GM21528 (cell line): ENCODE results near the gene WHRN.

Source experiments
- ATAC-seq: cut with Tn5 transposase; IDR thresholded peaks from one replicate; pipeline ENCODE4 v1.9.1; 2021; ENCODE audit warnings: mild to moderate bottlenecking, moderate library complexity; ENCODE audit not compliant: unreplicated experiment, low FRiP score

WHRN gene

DNA sequence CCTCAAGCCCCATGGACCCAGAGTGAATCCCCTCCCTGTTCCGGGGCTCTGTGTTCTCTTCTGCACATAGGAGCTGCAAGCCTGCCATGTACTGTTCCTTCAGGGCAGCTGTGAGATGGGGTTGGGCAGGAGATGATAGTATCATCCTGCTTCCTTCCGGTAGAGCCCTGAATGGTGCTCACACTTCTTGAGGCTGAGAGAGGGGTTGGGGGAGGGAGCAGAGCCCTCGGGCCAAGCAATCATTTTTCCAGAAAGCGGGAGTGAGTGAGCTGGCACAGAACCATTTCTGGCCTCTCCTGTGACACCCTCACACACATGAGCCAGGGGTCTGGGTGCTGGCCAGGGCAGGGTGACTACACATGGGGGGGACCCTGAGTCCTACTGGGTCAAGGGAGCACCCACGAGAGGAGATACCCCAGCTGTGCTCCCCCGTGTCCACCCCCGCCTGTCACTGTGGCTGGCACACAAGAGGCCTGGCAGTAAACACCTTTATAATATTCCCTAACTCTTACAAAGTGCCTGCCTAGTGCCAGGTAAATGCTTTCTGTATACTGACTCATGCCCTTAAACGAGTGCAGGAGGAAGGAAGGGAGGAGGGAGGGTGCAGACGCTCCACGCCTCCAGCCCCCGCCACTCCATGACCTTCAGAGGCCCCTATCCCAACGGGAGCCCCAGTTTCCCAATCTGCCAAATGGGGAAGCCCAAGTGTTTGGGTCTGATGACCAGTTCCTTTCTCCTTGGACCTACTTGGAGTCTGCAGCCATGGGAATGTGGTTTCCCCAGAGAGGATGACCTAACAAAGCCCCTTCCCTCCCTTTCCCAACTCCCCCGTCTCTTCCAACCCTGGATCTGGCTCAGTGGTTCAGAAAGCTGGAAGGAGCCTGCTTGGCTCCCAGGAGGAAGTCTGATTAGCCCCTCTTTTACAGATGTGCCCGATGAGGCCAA, 133.0 kb downstream of the WHRN start:
- peak; percentile 39 for ATAC-seq

- no peak for ATAC-seq
These were observed 133.8 kb downstream of the WHRN start for GRCh38 chr9:114371343-114371944.

DNA sequence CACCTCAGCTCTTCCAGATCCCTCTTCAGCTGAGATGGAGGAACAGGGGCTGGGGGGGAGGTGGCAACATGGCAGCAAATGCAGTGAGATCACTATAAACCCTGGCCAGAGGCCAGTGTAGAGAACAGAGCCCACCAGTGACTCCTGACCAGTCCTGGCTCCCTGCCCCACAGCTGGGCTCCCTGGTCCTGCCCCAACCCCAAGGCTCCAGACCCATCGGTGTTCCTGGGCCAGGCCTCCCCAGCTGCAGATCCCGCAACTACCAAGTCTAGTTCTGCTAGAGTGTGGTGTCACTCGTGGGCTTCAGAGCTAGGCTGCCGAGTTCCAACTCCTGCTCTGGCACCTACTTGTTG, 134.3 kb downstream of the WHRN start:
- no peak for ATAC-seq

DNA sequence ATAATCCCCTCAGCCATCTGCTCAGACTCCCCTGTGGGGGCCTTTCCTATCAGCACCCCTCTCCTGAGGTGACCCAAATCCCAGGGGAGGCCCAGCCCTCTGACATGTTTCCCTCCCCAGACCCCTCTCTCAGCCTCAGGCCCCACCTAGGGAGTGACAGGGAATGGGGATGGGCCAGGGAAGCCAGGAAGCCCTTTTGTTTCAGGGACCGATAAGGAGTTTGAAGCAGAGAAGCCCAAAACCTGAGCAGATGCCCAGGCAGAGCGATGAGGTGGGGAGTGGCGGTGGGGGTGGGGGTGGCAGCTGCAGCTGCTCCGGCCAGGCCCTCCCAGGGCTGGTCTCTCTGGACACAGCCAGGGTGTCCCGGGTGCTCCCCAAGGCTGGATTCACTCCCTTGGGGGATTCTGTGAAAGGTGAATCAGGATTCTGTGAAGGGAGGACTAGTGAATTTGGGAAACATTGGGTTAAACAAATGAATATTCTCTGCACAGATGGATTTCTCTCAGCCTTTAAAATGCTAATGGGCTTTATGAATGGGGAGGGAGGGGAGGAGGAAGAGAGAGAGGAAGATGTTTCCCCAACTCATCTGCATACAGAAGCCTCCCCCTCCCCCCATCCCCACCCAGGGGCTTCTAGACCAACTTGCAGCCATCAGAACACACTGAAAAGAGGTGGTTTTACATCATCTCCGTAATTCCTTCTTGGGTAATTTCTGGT, 134.9 kb downstream of the WHRN start:
- ATAC-seq, result no peak

DNA sequence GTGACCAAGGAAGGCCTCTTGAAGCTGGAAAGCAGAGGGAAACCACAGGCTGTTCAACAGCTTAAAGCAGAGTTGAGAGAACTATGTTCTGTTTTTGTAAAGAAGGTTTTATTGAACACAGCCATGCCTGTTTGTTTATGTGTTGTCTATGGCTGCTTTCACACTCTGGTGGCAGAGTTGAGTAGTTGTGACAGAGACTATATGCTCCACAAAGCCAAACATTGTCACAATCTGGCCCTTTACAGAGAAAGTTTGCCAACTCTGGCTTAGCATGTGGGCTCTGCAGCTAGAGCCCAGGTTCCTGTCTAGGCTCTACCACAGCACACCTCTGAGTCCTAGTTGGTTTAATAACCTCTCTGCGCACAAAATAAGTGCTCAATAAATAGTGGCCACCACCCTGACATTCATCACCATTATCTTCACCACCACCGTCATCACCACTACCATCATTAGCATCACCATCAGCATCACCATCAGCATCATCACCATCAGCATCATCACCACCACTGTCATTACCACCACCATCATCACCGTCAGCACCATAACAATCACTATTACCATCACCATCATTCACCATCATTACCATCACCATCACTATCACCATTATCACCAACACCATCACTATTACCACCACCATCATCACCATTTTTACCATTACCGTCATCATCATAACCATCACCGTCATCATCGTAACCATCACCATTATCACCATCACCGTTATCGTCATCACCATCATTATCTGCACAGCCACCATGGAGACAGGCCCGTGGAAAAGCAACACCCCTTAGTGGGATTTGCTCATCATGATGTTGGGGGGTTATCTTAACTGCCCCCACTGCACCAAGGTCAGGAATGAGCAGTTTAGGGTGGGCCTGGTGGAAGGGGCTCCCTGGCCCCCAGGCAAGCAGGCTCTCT, 135.8 kb downstream of the WHRN start:
- ATAC-seq, result no peak

DNA sequence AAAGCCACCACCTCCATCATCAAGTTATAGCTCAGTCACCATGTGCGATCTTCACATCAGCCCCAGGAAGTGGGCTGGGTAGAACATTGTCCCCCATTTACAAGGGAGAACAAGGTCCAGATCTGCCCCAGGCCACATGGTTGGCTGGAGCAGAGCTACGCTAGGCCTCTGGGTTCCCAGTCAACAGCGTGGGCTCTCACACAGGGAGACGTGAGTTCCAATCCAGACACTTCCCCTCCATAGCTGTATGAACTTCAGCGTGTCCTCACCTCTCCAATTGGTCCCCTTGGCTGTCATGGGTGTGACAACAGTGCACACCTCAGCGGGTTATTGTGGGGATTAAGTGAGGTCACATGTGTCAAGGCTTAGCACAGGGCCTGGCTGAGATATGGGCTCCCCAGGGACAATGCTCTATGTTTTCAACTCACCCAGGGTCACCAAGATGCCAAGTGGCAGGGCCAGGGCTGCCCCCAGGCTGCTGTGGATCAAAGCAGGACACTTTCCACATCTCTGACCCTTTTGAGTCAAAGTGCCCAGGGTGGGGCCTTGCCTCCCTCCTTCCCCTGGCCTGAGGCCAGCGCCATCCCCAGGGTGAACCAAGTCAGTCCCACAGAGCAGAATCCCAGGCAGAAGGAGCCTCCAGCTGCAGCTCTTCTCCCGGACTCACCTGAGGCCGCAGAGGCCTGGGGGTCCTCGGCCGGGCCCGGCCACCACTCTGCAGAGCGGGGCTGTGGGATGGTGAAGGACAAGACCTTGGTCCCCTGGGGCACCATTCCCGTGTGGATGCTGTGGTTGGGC, 137.3 kb downstream of the WHRN start:
- ATAC-seq, result no peak

DNA sequence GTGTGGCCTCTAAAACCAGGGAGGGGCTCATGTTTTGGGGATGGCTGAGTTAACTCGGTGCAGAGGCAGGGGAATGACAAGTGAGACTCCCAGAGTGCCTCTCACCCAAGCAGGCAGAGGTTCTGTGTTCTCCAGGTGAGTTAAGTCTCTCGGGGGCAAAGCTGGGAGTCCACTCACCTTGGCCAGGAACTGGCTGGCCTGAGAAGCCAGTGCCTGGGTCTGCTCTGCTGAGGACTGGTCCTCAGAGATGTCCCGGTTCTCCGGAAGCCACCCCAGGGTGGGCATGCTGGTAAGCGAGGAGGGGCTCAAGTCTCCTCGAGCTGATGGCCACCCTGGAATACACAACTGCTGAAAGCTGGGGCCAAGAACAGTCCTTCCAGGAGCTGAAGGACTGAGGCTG, 137.9 kb downstream of the WHRN start:
- ATAC-seq, result no peak

DNA sequence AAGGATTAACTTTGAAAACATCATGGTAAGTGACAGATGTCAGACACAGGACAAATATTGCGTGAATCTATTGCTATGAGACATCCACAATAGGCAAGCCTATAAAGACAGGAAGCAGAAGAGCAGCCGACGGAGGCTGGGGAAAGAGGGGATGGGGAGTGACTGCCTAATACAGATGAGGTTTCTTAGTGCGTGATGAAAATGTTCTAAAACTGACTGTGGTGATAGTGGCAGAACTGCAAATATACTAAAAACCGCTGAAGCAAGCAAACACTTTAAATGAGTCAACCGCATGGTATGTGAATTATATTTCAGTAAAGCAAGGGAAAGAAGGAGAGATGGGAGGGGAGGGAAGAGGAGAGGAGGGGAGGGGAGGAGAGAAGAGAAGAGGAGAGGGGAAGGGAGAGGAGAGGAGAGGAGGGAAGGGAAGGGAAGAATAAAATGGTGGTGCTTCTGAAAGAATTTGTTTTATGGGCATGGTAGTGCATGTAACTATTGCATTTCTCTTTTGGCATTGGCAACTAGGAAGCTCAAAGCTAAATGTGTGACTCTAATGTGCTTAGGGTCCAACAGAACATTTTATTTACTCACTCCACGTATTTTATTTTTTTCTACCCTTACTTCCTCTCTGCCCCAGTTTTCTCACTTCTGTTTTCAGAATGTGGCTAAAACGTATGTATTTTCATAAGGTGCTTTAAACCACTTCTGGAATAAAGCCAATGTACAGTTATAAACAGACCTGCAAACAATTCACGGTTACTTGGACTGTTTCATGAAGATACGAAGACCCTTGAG, 138.7 kb downstream of the WHRN start:
- ATAC-seq, result no peak

DNA sequence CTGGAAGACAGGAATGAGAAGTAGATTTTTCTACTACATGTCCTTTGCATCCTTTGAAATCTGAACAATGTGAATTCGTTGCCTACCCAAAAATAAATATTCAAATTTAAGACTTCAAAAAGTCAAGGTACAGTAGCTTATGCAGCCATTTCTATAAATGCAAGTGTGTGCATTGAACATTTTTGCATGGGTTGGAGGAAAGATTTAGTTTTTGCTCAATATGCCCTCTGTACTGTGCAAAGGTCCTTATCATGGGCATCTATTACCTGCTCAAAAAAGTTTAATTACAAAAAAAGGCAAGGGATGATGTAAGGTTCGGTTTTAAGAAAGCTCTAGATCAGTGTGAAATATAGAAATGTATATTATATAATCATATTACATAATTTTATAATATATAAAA, 140.1 kb downstream of the WHRN start:
- no peak for ATAC-seq

DNA sequence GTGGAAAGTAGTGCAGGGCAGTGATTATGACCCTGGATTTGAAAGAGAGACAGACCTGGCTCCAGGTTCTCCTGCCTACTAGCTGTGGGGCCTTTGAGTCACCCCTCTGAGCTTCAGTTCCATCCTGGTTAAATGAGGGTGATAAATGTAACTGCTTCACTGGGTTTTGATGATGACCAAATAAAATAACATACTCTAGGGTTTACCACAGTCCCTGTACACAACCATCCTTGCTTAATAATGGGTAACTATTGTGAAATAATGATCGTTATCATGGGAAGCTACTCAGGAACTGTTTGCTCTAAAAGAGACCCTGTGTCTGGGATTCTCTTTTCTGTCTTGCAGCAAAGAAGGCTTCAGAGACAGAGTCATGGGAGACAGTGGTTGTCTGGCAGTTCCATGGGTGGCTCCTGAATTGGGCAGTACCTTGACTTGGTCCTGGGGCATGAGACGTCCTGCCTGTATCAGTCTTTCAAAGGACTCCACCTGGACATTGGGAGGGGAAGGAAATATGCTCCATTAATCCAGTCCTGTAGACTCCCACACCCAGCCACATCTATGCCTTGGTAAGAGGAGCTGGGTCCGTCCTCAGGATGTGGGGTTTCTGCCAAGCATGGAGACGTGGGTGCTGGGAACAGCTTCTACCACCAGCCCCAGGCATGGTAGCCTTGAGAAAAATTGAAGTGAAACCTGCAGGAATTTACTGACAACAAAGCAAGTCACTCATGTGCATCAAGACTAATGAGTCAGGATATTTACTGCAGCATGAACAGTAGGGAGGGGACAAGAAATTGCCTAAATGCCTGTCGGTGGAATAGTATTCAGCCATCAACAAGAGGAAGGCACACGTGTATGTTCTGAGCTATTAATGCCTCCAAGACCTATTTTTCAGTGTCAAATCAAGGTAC, 140.9 kb downstream of the WHRN start:
- ATAC-seq, result no peak

- ATAC-seq, result no peak
These were observed 141.8 kb downstream of the WHRN start for GRCh38 chr9:114363424-114363823.

- no peak for ATAC-seq
These were observed 142.9 kb downstream of the WHRN start for GRCh38 chr9:114362394-114362793.

DNA sequence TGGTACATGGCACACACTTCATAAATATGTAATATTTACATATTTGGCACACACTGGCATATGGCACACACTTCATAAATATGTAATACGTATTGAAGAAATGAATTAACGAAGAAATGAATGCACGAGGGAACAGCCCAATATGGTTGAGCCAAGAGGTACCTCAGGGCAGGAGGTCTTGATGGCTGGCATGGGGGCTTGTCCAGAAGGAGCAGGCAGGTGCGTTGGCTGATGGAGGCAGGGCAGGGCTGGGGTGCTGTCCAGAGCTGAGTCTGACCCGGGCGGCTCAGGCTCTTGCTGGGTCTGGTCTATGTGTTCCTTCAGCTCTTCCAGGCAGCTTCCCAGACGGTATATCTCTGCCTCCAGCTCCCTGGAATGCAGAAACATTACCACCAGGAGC, 143.7 kb downstream of the WHRN start:
- no peak for ATAC-seq

- no peak for ATAC-seq
These were observed 145.5 kb downstream of the WHRN start for GRCh38 chr9:114359801-114360200.

- no peak for ATAC-seq
These were observed 147.4 kb downstream of the WHRN start for GRCh38 chr9:114357911-114358328.

DNA sequence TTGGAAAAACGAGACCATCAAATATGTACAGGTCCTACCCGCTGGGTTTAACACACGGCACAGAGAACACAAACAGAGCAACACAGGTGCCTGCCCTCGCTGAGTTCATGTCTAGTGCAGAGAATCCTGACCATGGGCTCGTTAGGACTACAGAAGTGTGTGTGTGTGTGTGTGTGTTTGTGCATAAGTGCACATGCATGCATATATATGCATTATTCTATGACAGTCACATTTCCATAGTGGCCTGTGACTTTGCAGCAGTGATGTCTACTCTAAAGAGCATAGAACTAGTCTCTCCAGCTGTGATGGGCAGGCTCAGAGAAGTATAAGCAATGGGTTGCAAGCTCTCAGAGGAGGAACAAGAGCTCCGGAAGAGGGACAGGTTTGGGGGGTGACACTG, 147.9 kb downstream of the WHRN start:
- no peak for ATAC-seq

DNA sequence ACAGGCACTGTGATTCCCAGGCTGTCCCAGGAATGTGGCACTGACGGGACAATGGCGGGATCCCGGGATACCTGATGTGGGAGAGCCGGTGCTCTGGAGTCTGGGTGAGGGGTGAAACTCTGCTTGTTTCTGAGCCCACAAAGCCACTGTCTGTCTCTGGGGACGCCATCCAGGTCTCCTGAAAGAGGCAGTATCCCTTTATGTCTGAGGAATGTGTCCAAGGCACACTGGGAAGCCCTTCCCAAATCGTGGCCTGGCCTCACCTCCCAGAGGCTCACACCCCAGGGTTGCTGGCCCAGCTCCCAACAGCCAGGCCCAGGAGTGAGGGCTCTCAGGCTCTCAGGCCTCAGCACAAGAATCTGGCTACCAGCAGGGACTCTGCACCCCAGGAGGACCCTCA, 148.5 kb downstream of the WHRN start:
- no peak for ATAC-seq

GRCh38 chr9:114355821-114356220, 149.5 kb downstream of the WHRN start:
- no peak for ATAC-seq
